NCI-H1694 (cell line): ENCODE results near the gene CDKN1C.
A peak's percentile ranks its signal among the peaks of the same experiment; 100 is the strongest.

Experiments used
- DNase-seq: peaks from one replicate; lab custom pipeline; 2025; lab: John Stamatoyannopoulos, UW

The CDKN1C gene

DNA sequence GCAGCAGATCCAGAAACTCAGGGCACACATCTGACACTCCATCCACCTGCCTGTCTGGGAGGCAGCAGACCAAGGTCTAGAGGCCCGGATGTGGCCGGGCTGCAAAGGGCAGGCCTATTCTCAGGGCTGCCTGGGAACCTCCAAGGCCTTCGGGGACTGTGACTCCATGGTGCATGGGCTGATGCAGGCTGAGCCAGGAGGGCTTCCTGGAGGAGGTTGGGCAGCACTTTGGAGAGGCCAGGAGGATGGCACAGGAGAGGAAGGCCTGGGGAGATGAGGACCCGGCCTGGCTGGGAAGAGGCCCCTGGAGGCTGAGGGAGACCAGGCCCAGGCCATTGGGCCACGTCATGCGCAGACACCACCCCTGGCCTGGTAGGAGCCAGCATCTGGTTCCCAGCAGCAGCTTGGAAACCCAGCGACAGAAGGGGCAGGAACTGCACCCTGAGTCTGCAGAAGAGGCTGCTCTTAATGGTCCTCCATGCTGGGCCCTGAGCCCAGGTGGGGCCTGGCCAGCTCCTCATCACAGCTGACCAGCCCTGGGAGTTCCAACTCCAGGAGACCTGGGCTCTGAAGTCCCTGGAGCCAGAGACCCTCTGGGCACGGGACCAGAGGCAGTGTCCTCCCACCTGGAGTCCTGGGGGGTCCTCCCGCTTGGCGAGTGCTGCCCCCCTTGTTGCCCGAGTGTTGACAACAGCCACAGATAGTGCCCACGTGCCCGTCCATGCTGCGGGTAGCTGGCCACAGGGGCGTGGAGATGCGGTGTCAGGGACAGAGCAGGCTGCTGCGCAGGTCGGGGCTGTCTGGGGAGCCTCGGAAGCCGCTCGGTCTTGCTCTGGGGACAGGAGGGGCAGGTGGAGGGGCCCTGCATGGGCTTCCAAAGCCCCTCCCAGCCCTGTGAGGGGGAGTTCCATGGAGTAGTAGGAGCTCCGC is 38.1 kb upstream of the CDKN1C start:
- DNase-seq = no peak

DNA sequence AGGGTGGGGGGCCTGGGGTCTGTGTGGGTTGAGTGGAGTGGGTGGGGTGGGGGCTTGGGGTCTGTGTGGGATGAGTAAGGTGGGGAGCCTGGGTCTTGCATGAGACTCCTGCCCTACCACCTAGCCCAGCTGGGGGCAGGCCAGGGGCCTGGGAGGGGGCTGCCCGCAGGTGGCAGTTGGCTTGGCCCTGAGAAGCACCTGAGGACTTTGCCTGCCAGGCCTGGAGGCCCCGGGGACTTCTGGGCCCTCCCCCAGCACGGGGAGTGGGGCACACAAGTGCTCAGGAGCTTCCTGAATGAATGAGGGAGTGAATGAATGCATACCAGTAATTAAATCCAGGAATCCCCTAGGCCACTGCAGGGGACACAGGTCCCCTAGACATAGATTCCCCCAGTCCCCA is 37.1 kb upstream of the CDKN1C start:
- DNase-seq = no peak

- DNase-seq = no peak
Measured at GRCh38 chr11:2921742-2922493, 36.3 kb upstream of the CDKN1C start.

GRCh38 chr11:2921261-2921660 is 35.7 kb upstream of the CDKN1C start:
- no peak for DNase-seq

DNA sequence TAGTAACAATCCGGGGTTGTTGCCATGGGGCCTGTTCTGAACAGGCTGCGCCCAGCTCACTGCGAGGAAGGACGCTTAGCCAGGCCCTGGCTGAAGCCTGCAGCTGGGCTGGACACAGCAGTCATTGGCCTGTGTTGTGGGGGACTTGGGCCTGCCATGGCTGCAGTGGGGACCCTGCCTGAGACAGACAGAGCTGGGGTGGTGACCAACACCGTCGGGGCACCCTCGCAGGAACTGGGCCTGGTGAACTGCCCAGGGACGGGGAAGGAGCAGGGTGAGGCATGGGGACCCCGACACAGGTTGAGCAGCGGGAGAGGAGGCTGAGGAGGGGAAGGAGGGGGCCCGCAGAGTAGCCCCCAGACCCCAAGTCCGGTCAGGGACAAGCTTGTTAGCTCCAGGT is 34.8 kb upstream of the CDKN1C start:
- no peak for DNase-seq

- no peak for DNase-seq
Measured at GRCh38 chr11:2919837-2920236, 34.3 kb upstream of the CDKN1C start.

- DNase-seq = no peak
Measured at GRCh38 chr11:2919188-2919587, 33.6 kb upstream of the CDKN1C start.

GRCh38 chr11:2917842-2918490 is 32.4 kb upstream of the CDKN1C start:
- no peak for DNase-seq

DNA sequence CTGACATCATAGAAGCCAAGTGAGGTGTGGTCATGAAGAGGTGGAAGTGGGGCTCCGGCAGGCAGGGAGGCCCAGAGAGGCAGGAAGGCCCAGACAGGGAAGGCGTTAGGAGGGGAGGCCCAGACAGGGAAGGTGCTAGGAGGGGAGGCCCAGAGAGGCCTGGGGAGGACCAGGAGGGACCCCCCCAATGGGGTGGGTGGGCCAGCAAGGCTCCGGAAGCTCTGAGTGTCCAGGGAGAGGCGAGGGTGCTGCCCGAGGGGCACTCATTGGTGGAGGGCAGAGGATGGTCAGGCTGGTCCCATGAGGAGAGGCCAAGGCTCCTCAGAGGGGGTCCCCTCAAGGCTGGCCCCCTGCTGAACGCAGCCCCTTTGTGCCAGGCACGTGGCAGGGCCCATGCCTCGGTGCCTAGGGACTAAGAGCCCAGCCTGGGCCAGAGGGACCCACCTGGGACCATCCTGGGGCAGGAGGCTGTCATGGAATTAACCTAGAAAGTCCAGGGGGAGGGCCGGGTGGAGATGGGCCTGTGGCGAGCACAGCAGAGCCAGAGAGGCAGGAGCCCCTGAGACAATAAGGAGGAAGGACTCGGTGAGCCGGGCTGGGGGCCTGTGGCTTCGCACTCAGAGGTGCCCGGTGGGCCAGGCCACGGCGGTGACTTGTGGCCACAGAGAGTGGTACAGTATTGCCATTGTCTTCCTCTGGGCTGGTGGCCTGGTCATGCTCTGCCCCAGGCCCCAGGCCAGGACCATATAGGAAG is 31.5 kb upstream of the CDKN1C start:
- no peak for DNase-seq

DNA sequence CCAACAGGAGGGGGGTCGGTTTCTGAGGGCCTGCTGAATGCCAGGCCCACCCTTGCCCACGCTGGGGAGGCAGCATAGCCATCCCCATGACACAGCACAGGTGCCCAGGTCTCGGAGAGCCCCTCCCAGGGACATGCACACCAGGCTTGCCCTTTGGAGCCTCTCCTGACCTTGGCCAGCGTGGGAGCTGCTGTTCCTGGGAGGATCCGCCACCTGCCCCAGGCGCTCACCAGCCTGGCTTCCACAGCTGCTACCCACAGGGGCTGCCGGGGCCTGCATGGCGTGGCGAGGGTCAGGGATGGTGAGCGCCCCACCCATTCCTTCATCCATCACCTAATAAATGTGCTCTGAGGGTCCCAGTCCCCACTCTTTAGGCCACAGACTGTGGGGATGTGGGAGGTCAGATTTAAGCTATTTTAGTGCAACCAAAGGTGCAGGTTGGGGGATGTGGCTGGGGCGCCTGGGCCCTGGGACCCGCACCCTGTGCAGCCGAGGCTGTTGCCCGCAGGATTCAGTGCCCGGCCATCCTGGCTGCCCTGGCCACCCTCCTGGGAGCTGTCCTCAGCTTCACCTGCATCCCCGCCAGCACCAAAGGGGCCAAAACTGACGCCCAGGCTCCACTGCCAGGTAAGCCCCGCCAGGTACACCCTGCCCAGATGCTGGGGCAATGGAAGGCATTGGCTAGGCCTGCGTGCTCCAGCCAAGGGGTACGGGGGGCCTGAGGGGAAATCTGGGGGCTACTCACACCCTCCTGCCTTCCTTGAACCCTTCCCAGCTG is 30.7 kb upstream of the CDKN1C start:
- no peak for DNase-seq

DNA sequence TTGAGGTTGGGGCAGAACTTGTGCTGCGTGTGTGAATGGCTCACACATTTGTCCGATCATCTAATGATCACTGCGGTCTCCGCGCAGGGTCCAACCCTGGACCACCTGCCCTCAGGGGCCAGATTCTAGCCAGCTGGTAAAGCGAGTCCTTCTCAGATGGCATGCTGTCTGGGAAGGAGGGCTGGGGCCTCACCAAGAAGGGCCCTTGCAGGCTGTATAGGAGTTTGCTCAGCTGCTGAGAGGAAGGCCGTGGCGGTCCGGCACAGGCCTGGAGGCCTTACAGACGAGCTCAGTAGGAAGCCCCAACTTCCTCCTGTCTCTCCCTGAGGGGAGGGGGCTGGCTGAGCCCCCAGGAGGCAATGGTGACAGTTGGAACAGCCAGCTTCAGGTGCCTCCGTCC is 29.9 kb upstream of the CDKN1C start:
- no peak for DNase-seq

DNA sequence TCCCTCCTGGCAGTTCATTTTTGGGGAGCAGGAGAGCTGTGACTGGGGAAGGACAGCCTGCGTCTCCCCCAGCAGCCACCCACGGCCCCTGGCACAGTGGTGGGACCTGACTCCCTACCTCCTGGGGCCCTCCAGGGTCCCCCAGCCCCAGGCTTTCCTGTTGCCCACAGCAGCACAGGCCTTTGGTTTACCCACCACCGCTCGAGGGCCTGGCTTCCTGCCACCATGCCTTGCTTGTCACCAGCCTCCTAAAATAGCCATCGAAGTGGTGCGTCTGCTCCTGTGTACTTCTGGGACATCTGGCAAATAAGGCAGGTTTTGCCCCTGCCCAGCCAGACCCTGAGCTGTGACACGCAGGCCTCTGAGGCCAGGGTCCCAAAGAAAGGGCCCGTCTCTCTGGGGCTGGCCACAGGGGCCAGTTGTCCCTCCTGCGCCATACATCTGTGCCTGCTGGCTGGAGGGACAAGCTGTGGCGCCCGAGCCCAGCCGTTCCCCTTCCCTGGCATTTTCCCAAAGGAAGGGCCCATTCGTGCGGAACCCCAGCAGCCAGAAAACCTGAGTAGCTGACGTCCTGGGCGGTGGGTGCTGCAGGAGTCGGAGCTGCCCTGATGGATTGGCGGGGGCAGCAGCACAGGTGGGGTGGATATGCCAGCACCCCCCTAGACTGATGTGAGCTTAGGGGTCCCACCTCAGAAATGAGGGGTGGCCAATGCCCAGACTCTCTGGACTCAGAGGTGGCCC is 29.1 kb upstream of the CDKN1C start:
- DNase-seq = peak; percentile 33

- no peak for DNase-seq
Measured at GRCh38 chr11:2913776-2914175, 28.2 kb upstream of the CDKN1C start.

- DNase-seq = no peak
Measured at GRCh38 chr11:2913019-2913431, 27.4 kb upstream of the CDKN1C start.

DNA sequence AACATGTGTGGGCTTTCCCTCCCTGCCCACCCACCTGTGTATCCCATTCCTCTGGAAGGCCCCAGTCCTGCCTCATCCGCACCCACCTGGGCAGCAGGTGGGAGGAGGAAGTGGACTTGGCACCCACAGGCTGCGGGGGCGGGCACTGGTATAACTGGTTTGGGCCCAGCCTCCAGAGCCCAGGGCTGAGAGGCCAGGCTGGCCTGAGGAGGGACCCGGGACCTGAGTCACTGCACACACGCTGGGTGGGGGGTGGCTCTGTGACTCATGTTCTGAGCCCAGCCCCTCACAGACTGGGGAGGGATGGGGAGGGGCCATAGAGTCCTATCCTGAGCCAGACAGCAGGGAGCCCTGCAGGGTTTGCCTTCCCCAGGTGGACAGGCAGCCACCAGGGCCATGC is 26.9 kb upstream of the CDKN1C start:
- DNase-seq = no peak

DNA sequence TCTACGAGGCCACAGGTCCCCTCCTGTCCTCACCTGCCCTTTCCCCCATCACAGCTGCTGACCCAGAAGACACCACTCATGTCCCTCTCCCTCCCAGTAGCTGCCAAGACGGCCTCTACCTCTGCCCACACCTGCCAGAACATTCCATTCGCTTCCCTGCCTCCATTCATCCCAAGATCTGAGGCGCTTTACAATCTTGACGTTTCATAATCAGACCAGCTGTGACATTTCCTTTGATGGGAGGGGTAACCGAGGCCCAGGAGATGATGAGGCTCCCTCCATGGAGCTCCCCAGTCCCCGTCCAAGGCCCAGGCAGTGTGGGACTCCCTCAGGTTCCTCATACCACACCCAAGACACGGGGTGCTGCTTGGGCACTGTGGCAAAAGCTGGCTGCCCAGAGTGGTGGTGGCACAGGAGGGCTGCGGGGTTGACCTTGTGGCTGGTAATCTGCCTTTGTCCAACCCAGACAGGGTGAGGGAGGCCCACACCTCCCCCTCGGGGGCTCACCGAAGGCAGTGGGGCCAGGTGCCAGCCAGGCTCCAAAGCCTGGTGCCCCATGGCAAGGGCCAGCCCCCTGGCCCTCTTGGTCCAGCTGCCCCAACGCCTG is 26.3 kb upstream of the CDKN1C start:
- DNase-seq = no peak

- no peak for DNase-seq
Measured at GRCh38 chr11:2911088-2911784, 25.7 kb upstream of the CDKN1C start.

- DNase-seq = no peak
Measured at GRCh38 chr11:2910401-2910955, 24.9 kb upstream of the CDKN1C start.
